Mucosa of rectum (tissue), 2 donors: ENCODE measurements around the gene OSBP2.

ENCODE experiments used
- H3K27ac ChIP-seq, 2 donors: one replicate each; pipeline ENCODE4 v1.7.0; 2013; ENCODE audit warnings: inconsistent platforms in 2 of 2, low read depth in 2 of 2, low read length in 2 of 2
- H3K27me3 ChIP-seq, 2 donors: one replicate each; pipeline ENCODE4 v1.7.0; 2013; ENCODE audit warnings: low read length in 2 of 2; ENCODE audit not compliant: control insufficient read depth in 2 of 2, insufficient read depth in 2 of 2
- H3K36me3 ChIP-seq, 2 donors: one replicate each; pipeline ENCODE4 v1.7.0; 2013; ENCODE audit warnings: low read length in 2 of 2; ENCODE audit not compliant: control insufficient read depth in 2 of 2, insufficient read depth in 2 of 2
- H3K4me1 ChIP-seq, 2 donors: one replicate each; pipeline ENCODE4 v1.7.0; 2013; ENCODE audit warnings: low read length in 2 of 2, mild to moderate bottlenecking in 1 of 2; ENCODE audit not compliant: control insufficient read depth in 2 of 2, insufficient read depth in 2 of 2
- H3K4me3 ChIP-seq, 2 donors: one replicate each; pipeline ENCODE4 v1.7.0; 2013; ENCODE audit warnings: low read length in 2 of 2
- H3K9ac ChIP-seq, 2 donors: one replicate each; pipeline ENCODE4 v1.7.0; 2013; ENCODE audit warnings: low read length in 2 of 2, low read depth in 1 of 2, mild to moderate bottlenecking in 1 of 2
- H3K9me3 ChIP-seq, 2 donors: one replicate each; pipeline ENCODE4 v1.7.0; 2013; ENCODE audit warnings: low read length in 2 of 2; ENCODE audit not compliant: control insufficient read depth in 2 of 2
- donor health status: healthy.
- donor health status: Normal muscosa, but diverticular disease.

The OSBP2 gene

GRCh38 chr22:30877662-30878515, 183.2 kb downstream of the OSBP2 start:
- Histone ChIP-seq H3K27ac (no peak overlapping the region), H3K36me3 (no peaks in the 10 kb centered on the region), H3K9ac (no peak overlapping the region), H3K27me3 (no peaks in the 10 kb centered on the region), H3K4me3 (no peak overlapping the region), H3K4me1 (no peaks in the 10 kb centered on the region), H3K9me3 (no peaks in the 10 kb centered on the region)

GRCh38 chr22:30878516-30879414, 184.1 kb downstream of the OSBP2 start:
- H3K9me3 ChIP-seq = no peaks in the 10 kb centered on the region
- no peaks in the 10 kb centered on the region for H3K4me1 ChIP-seq
- H3K4me3 ChIP-seq = no peak overlapping the region
- H3K27me3 ChIP-seq = no peaks in the 10 kb centered on the region
- no peaks in the 10 kb centered on the region for H3K36me3 ChIP-seq
- H3K27ac ChIP-seq = no peak overlapping the region
- no peak overlapping the region for H3K9ac ChIP-seq

GRCh38 chr22:30879415-30879797, 184.7 kb downstream of the OSBP2 start:
- H3K36me3 ChIP-seq = no peaks in the 10 kb centered on the region
- no peaks in the 10 kb centered on the region for H3K4me1 ChIP-seq
- H3K9ac ChIP-seq = no peak overlapping the region
- H3K27ac ChIP-seq = no peak overlapping the region
- H3K4me3 ChIP-seq = no peak overlapping the region
- no peaks in the 10 kb centered on the region for H3K9me3 ChIP-seq
- no peaks in the 10 kb centered on the region for H3K27me3 ChIP-seq

- H3K9me3 ChIP-seq = no peaks in the 10 kb centered on the region
- H3K27ac ChIP-seq = no peak overlapping the region
- no peaks in the 10 kb centered on the region for H3K27me3 ChIP-seq
- no peaks in the 10 kb centered on the region for H3K36me3 ChIP-seq
- H3K9ac ChIP-seq = no peak overlapping the region
- no peaks in the 10 kb centered on the region for H3K4me1 ChIP-seq
- no peak overlapping the region for H3K4me3 ChIP-seq
These were observed 185.5 kb downstream of the OSBP2 start for GRCh38 chr22:30880181-30880601.

- Histone ChIP-seq H3K4me1 (no peaks in the 10 kb centered on the region), H3K27ac (no peak overlapping the region), H3K9me3 (no peaks in the 10 kb centered on the region), H3K36me3 (no peaks in the 10 kb centered on the region), H3K9ac (no peak overlapping the region), H3K4me3 (no peak overlapping the region), H3K27me3 (no peaks in the 10 kb centered on the region)
These were observed 186.2 kb downstream of the OSBP2 start for GRCh38 chr22:30880847-30881246.

- Histone ChIP-seq H3K9ac (no peak overlapping the region), H3K9me3 (no peaks in the 10 kb centered on the region)
These were observed 186.9 kb downstream of the OSBP2 start for GRCh38 chr22:30881361-30882183.

GRCh38 chr22:30882184-30882717, 187.6 kb downstream of the OSBP2 start:
- Histone ChIP-seq H3K9ac (no peak overlapping the region), H3K27me3 (no peaks in the 10 kb centered on the region), H3K27ac (no peak overlapping the region), H3K36me3 (no peaks in the 10 kb centered on the region), H3K4me3 (no peak overlapping the region), H3K9me3 (no peaks in the 10 kb centered on the region), H3K4me1 (no peaks in the 10 kb centered on the region)

More at GRCh38 chr22:30881361-30882183, 186.9 kb downstream of the OSBP2 start:
- H3K36me3 ChIP-seq = no peaks in the 10 kb centered on the region
- no peak overlapping the region for H3K27ac ChIP-seq
- no peak overlapping the region for H3K4me3 ChIP-seq
- H3K27me3 ChIP-seq = no peaks in the 10 kb centered on the region
- no peaks in the 10 kb centered on the region for H3K4me1 ChIP-seq

GRCh38 chr22:30882974-30883533, 188.4 kb downstream of the OSBP2 start:
- H3K4me1 ChIP-seq = no peaks in the 10 kb centered on the region
- no peak overlapping the region for H3K4me3 ChIP-seq
- H3K9ac ChIP-seq = no peak overlapping the region
- no peaks in the 10 kb centered on the region for H3K27me3 ChIP-seq
- no peak overlapping the region for H3K27ac ChIP-seq
- no peaks in the 10 kb centered on the region for H3K36me3 ChIP-seq
- H3K9me3 ChIP-seq = no peaks in the 10 kb centered on the region

- no peaks in the 10 kb centered on the region for H3K9me3 ChIP-seq
- H3K9ac ChIP-seq = no peak overlapping the region
- no peak overlapping the region for H3K4me3 ChIP-seq
- H3K36me3 ChIP-seq = no peaks in the 10 kb centered on the region
- H3K27me3 ChIP-seq = no peaks in the 10 kb centered on the region
- no peaks in the 10 kb centered on the region for H3K4me1 ChIP-seq
- no peak overlapping the region for H3K27ac ChIP-seq
These were observed 189.0 kb downstream of the OSBP2 start for GRCh38 chr22:30883586-30884145.
